KG1 (cell line): ENCODE data around the gene PTPN2.
"Not testable (repeated sequence)": the region's sequence is repeated elsewhere in the genome, so short reads cannot be mapped to it uniquely, and the experiment has no call there.

Experiments used
- DNase-seq: peaks from one replicate; lab custom pipeline; 2025; lab: John Stamatoyannopoulos, UW

Gene PTPN2

GRCh38 chr18:12883684-12884405 is at the start of gene PTPN2:
Gene PTPN2, minus strand, starts transcription at chr18:12884237. Its CDS starts 96 bp downstream, at chr18:12884141.
- peak; percentile 90 for DNase-seq

- no peak for DNase-seq
Measured at GRCh38 chr18:12933327-12933726, 49.3 kb upstream of the PTPN2 start.

GRCh38 chr18:12930908-12931307 is 46.9 kb upstream of the PTPN2 start:
- DNase-seq = no peak

- no peak for DNase-seq
Measured at GRCh38 chr18:12930376-12930775, 46.3 kb upstream of the PTPN2 start.

- no peak for DNase-seq
Measured at GRCh38 chr18:12929477-12930083, 45.5 kb upstream of the PTPN2 start.

GRCh38 chr18:12928641-12929040 is 44.6 kb upstream of the PTPN2 start:
- no peak for DNase-seq

- no peak for DNase-seq
Measured at GRCh38 chr18:12928206-12928605, 44.2 kb upstream of the PTPN2 start.

- no peak for DNase-seq
Measured at GRCh38 chr18:12924616-12925015, 40.6 kb upstream of the PTPN2 start.

- DNase-seq = no peak
Measured at GRCh38 chr18:12922266-12922665, 38.2 kb upstream of the PTPN2 start.

GRCh38 chr18:12921178-12921577 is 37.1 kb upstream of the PTPN2 start:
- DNase-seq = no peak

GRCh38 chr18:12911929-12912703 is 28.1 kb upstream of the PTPN2 start:
- DNase-seq = no peak

GRCh38 chr18:12911025-12911928 is 27.2 kb upstream of the PTPN2 start:
- no peak for DNase-seq

- no peak for DNase-seq
Measured at GRCh38 chr18:12908706-12909105, 24.7 kb upstream of the PTPN2 start.

- no peak for DNase-seq
Measured at GRCh38 chr18:12907258-12907925, 23.4 kb upstream of the PTPN2 start.

- no peak for DNase-seq
Measured at GRCh38 chr18:12906773-12907172, 22.7 kb upstream of the PTPN2 start.

- no peak for DNase-seq
Measured at GRCh38 chr18:12906119-12906518, 22.1 kb upstream of the PTPN2 start.

GRCh38 chr18:12904012-12904516 is 20.0 kb upstream of the PTPN2 start:
- DNase-seq = no peak

- DNase-seq = not testable (repeated sequence)
Measured at GRCh38 chr18:12901208-12901607, 17.2 kb upstream of the PTPN2 start.

GRCh38 chr18:12896784-12897333 is 12.8 kb upstream of the PTPN2 start:
- DNase-seq = not testable (repeated sequence)

GRCh38 chr18:12895626-12896025 is 11.6 kb upstream of the PTPN2 start:
- DNase-seq = no peak

GRCh38 chr18:12895014-12895413 is 11.0 kb upstream of the PTPN2 start:
- DNase-seq = no peak
